HG03039 (cell line): ENCODE data around the gene ELMOD1.

Source experiments
- ATAC-seq: cut with Tn5 transposase; IDR thresholded peaks from one replicate; pipeline ENCODE4 v1.9.1; 2021; ENCODE audit warnings: mild to moderate bottlenecking, moderate library complexity; ENCODE audit not compliant: unreplicated experiment

The ELMOD1 gene

GRCh38 chr11:107631931-107632330 is 41.0 kb downstream of the ELMOD1 start:
- no peak for ATAC-seq

- no peak for ATAC-seq
Observed at GRCh38 chr11:107646783-107647182, 55.8 kb downstream of the ELMOD1 start.

- ATAC-seq: no peak
Observed at GRCh38 chr11:107648242-107648641, 57.3 kb downstream of the ELMOD1 start.

GRCh38 chr11:107651672-107652071 is 60.7 kb downstream of the ELMOD1 start:
- ATAC-seq: no peak

- ATAC-seq: no peak
Observed at GRCh38 chr11:107653076-107653475, 62.1 kb downstream of the ELMOD1 start.

GRCh38 chr11:107655602-107656001 is 64.7 kb downstream of the ELMOD1 start:
- ATAC-seq: no peak

GRCh38 chr11:107659310-107659709 is 68.4 kb downstream of the ELMOD1 start:
- ATAC-seq: no peak

GRCh38 chr11:107660066-107660465 is 69.1 kb downstream of the ELMOD1 start:
- ATAC-seq: no peak

- ATAC-seq: no peak
Observed at GRCh38 chr11:107661656-107662055, 70.7 kb downstream of the ELMOD1 start.

GRCh38 chr11:107665018-107665417 is 74.1 kb downstream of the ELMOD1 start:
- ATAC-seq: no peak

GRCh38 chr11:107666911-107667613 is 76.1 kb downstream of the ELMOD1 start:
- no peak for ATAC-seq

- no peak for ATAC-seq
Observed at GRCh38 chr11:107669191-107669740, 78.3 kb downstream of the ELMOD1 start.

- no peak for ATAC-seq
Observed at GRCh38 chr11:107669893-107670601, 79.1 kb downstream of the ELMOD1 start.

GRCh38 chr11:107675902-107676301 is 85.0 kb downstream of the ELMOD1 start:
- ATAC-seq: no peak

- ATAC-seq: no peak
Observed at GRCh38 chr11:107676336-107677057, 85.5 kb downstream of the ELMOD1 start.

- ATAC-seq: no peak
Observed at GRCh38 chr11:107677924-107678631, 87.1 kb downstream of the ELMOD1 start.

GRCh38 chr11:107678632-107678971 is 87.7 kb downstream of the ELMOD1 start:
- no peak for ATAC-seq

GRCh38 chr11:107679255-107680024 is 88.5 kb downstream of the ELMOD1 start:
- no peak for ATAC-seq

- no peak for ATAC-seq
Observed at GRCh38 chr11:107682171-107682570, 91.2 kb downstream of the ELMOD1 start.

- no peak for ATAC-seq
Observed at GRCh38 chr11:107682572-107682971, 91.6 kb downstream of the ELMOD1 start.
